Keratinocyte (primary cell): ENCODE data around the gene NKD1. TPM values are rescaled to one million over a fixed set of nuclear protein-coding genes. Genes with fewer than 3 reads are reported as not detected.

ENCODE experiments used
- DNase-seq: peaks from one replicate; pipeline ENCODE4 v3.0.0-alpha.2; 2011; ENCODE audit warnings: low read depth, missing footprints, low spot score
- FAIRE-seq: peaks from 2 replicates; lab custom pipeline; 2011; peaks lifted over from hg19 to GRCh38; lab: Jason Lieb, UNC
- H2AFZ ChIP-seq: 2 replicates; pipeline ENCODE4 v1.6.0; 2012; ENCODE audit warnings: low read length, control low read depth, inconsistent platforms; ENCODE audit not compliant: control insufficient read depth
- H3K27ac ChIP-seq: 2 replicates; pipeline ENCODE4 v1.5.1; 2011; ENCODE audit warnings: low read length; ENCODE audit not compliant: control insufficient read depth, insufficient read depth
- H3K27me3 ChIP-seq: 3 replicates; pipeline ENCODE4 v1.6.0; 2011; ENCODE audit warnings: low read length; ENCODE audit not compliant: control insufficient read depth, insufficient read depth; ENCODE audit errors: extremely low read depth
- H3K36me3 ChIP-seq, 2 experiments: 2 replicates in 1 of 2; 3 replicates in 1 of 2; pipeline ENCODE4 v1.5.1; 2011; ENCODE audit warnings: low read length in 2 of 2, mild to moderate bottlenecking in 1 of 2; ENCODE audit not compliant: control insufficient read depth in 2 of 2, insufficient read depth in 2 of 2; ENCODE audit errors: extremely low read depth in 1 of 2
- H3K4me1 ChIP-seq: 3 replicates; pipeline ENCODE4 v1.5.1; 2011; ENCODE audit warnings: low read length; ENCODE audit not compliant: control insufficient read depth, insufficient read depth; ENCODE audit errors: extremely low read depth
- H3K4me2 ChIP-seq: 3 replicates; pipeline ENCODE4 v1.6.0; 2011; ENCODE audit warnings: low read depth, low read length; ENCODE audit not compliant: control insufficient read depth, insufficient read depth; ENCODE audit errors: extremely low read depth
- H3K4me3 ChIP-seq, 3 experiments: fragments of 200-600 bp in 1 of 3; sonication (generic) in 1 of 3; 2 replicates in 2 of 3; 3 replicates in 1 of 3; pipeline ENCODE4 v1.5.1; 2011 to 2016; ENCODE audit warnings: low read length in 3 of 3, mild to moderate bottlenecking in 3 of 3, control low read depth in 2 of 3, inconsistent platforms in 1 of 3, low read depth in 1 of 3, mixed read lengths in 1 of 3, mixed run types in 1 of 3, moderate library complexity in 1 of 3; ENCODE audit not compliant: control insufficient read depth in 2 of 3, insufficient read depth in 2 of 3; ENCODE audit errors: extremely low read depth in 1 of 3
- H3K79me2 ChIP-seq: 2 replicates; pipeline ENCODE4 v1.6.0; 2012; ENCODE audit warnings: low read length; ENCODE audit not compliant: control insufficient read depth, insufficient read depth
- H3K9ac ChIP-seq: 3 replicates; pipeline ENCODE4 v1.6.0; 2011; ENCODE audit warnings: low read length; ENCODE audit not compliant: control insufficient read depth, insufficient read depth; ENCODE audit errors: extremely low read depth
- H3K9me1 ChIP-seq: 3 replicates; pipeline ENCODE4 v1.6.0; 2011; ENCODE audit warnings: low read length; ENCODE audit not compliant: control insufficient read depth, insufficient read depth; ENCODE audit errors: extremely low read depth
- H3K9me3 ChIP-seq: 2 replicates; pipeline ENCODE4 v1.5.1; 2012; ENCODE audit warnings: low read depth, low read length; ENCODE audit not compliant: control insufficient read depth
- H4K20me1 ChIP-seq: 3 replicates; pipeline ENCODE4 v1.6.0; 2011; ENCODE audit warnings: low read length; ENCODE audit not compliant: control insufficient read depth, insufficient read depth; ENCODE audit errors: extremely low read depth
- CTCF ChIP-seq, 3 experiments: IDR thresholded peaks in 1 of 3; conservative IDR thresholded peaks in 1 of 3; optimal IDR thresholded peaks in 1 of 3; 2 replicates in 2 of 3; 3 replicates in 1 of 3; pipeline versions ENCODE3 to v1.5.1; 2011; ENCODE audit warnings: low read length in 3 of 3, mild to moderate bottlenecking in 3 of 3, moderate library complexity in 2 of 3, control low read depth in 1 of 3, inconsistent platforms in 1 of 3; ENCODE audit not compliant: insufficient read depth in 2 of 3; ENCODE audit errors: extremely low read depth in 1 of 3
- EZH2 ChIP-seq: IDR thresholded peaks from one replicate; pipeline ENCODE4 v1.6.1; 2012; ENCODE audit warnings: inconsistent platforms, mild to moderate bottlenecking, low read length, moderate library complexity
- dilution Hi-C: fragments of 300-500 bp; cut with MboI; formaldehyde crosslinking; loops from one replicate; pipeline ENCODE4 v1.7.0; 2020; ENCODE audit warnings: low sequenced_read_pairs; ENCODE audit not compliant: extremely low pct_ligation_motif_present
- polyA plus RNA-seq, 5 experiments: library from polyadenylated mRNA; depleted of rRNA in 3 of 5; stranded (reverse) in 3 of 5; stranded (forward) in 1 of 5; unstranded in 1 of 5; fragments of >200 nt; gene quantifications; 1 replicate in 1 of 5; 2 replicates in 3 of 5; 3 replicates in 1 of 5; pipeline versions ENCODE4 v1.2.1 to v1.2.3, GENCODE V29; 2011 to 2012; ENCODE audit warnings: missing spikeins in 2 of 5, low read depth in 1 of 5, low replicate concordance in 1 of 5

The NKD1 gene
- polyA plus RNA-seq, 1 donor (not counting 4 experiments of a cell fraction or from before 2014, with no cell fraction given), result 0.62 TPM

- no peaks in the 10 kb centered on the region for H3K79me2 ChIP-seq
- H3K27ac ChIP-seq, result no peak overlapping the region
- no peak overlapping the region for H3K4me2 ChIP-seq
- H3K36me3 ChIP-seq, result no peaks in the 10 kb centered on the region
- no peak overlapping the region for H3K9ac ChIP-seq
- H4K20me1 ChIP-seq, result no peaks in the 10 kb centered on the region
- H3K27me3 ChIP-seq, result no peaks in the 10 kb centered on the region
- FAIRE-seq (no peak), DNase-seq (no peak)
- no peak overlapping the region for H2AFZ ChIP-seq
- no peak overlapping the region for H3K4me3 ChIP-seq
- no peaks in the 10 kb centered on the region for H3K9me3 ChIP-seq
- H3K4me1 ChIP-seq, result no peaks in the 10 kb centered on the region
- dilution Hi-C loops, result no loop called here
- TF ChIP-seq CTCF (optimal IDR thresholded peaks at IDR 0.05 in 1 of 3, IDR thresholded peaks at IDR 0.05 in 1 of 3, conservative IDR thresholded peaks at IDR 0.05 in 1 of 3; ENCODE audit: extremely low read depth in 1 of 3, insufficient read depth in 2 of 3, low read length in 3 of 3) (no peak), EZH2 (no peak)
- no peaks in the 10 kb centered on the region for H3K9me1 ChIP-seq
Measured at GRCh38 chr16:50593410-50594150, 45.4 kb downstream of the NKD1 start.

GRCh38 chr16:50594308-50595260 lies 46.4 kb downstream of the NKD1 start:
- no peaks in the 10 kb centered on the region for H3K27me3 ChIP-seq
- H3K4me1 ChIP-seq, result peaks cover 5% of the 10 kb centered on the region
- no peak overlapping the region for H2AFZ ChIP-seq
- dilution Hi-C loops, result no loop called here
- no peaks in the 10 kb centered on the region for H3K9me1 ChIP-seq
- H4K20me1 ChIP-seq, result no peaks in the 10 kb centered on the region
- no peaks in the 10 kb centered on the region for H3K9me3 ChIP-seq
- no peaks in the 10 kb centered on the region for H3K79me2 ChIP-seq
- FAIRE-seq (no peak), DNase-seq (no peak)
- TF ChIP-seq CTCF (optimal IDR thresholded peaks at IDR 0.05 in 1 of 3, IDR thresholded peaks at IDR 0.05 in 1 of 3, conservative IDR thresholded peaks at IDR 0.05 in 1 of 3; ENCODE audit: extremely low read depth in 1 of 3, insufficient read depth in 2 of 3, low read length in 3 of 3) (no peak), EZH2 (no peak)
- H3K4me3 ChIP-seq, result no peak overlapping the region
- no peaks in the 10 kb centered on the region for H3K36me3 ChIP-seq
- H3K4me2 ChIP-seq, result no peak overlapping the region
- no peak overlapping the region for H3K9ac ChIP-seq
- H3K27ac ChIP-seq, result no peak overlapping the region
